ENCODE measurements around the gene CTSS.
"Not testable (repeated sequence)": the region's sequence is repeated elsewhere in the genome, so short reads cannot be mapped to it uniquely, and the experiment has no call there.

CTSS gene

DNA sequence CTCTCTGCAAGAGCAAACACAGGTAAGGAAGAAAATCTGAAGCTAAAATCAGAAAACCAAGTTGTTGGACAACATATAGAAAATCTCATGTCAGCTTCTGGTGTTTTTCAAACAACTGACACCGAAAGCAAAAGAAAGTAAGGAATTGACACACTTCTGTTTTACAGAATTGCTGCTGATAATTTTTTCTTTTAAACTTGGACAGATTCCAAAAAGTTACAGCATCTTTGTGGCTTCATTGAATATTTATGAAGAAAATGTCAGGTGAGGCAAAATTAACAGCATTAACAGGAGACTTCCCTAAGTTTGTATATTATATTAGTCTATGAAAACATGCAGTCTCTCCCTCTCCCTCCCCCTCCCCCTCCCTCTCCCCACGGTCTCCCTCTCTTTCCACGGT, 14.9 kb upstream of the CTSS start:
- Histone ChIP-seq H3K27me3 (no peaks in the 10 kb centered on the region), H3K9me3 (no peaks in the 10 kb centered on the region), H3K4me1 (no peaks in the 10 kb centered on the region), H3K36me3 (no peaks in the 10 kb centered on the region), H3K4me3 (ENCODE audit: low read depth, low read length) (no peak overlapping the region)
- DNase-seq = no peak
- TF ChIP-seq, protein P1, sequence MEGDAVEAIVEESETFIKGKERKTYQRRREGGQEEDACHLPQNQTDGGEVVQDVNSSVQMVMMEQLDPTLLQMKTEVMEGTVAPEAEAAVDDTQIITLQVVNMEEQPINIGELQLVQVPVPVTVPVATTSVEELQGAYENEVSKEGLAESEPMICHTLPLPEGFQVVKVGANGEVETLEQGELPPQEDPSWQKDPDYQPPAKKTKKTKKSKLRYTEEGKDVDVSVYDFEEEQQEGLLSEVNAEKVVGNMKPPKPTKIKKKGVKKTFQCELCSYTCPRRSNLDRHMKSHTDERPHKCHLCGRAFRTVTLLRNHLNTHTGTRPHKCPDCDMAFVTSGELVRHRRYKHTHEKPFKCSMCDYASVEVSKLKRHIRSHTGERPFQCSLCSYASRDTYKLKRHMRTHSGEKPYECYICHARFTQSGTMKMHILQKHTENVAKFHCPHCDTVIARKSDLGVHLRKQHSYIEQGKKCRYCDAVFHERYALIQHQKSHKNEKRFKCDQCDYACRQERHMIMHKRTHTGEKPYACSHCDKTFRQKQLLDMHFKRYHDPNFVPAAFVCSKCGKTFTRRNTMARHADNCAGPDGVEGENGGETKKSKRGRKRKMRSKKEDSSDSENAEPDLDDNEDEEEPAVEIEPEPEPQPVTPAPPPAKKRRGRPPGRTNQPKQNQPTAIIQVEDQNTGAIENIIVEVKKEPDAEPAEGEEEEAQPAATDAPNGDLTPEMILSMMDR (IDR thresholded peaks at IDR 0.05; ENCODE audit: low read depth, low read length) = no peak

DNA sequence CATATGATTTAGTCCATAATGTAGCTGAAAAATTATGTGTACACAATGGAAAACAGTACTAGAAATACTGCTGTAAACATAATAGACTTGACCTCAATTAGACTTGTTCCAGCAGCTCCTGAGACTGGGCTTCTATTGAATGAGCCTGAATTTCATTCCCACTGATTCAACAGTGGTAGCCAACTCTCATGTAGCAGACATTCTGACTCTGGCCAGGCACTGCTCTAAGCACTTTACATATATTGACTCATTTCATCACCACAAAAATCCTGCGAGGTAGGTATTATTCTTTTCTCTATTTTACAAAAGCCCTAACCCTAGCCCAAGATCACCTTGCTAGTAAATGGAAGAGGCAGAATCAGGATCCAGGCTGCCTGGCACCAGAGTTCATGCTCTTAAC, 12.8 kb upstream of the CTSS start:
- no peaks in the 10 kb centered on the region for H3K36me3 ChIP-seq
- no peaks in the 10 kb centered on the region for H3K9me3 ChIP-seq
- DNase-seq = no peak
- no peaks in the 10 kb centered on the region for H3K27me3 ChIP-seq
- TF ChIP-seq, protein P1 (IDR thresholded peaks at IDR 0.05; ENCODE audit: low read depth, low read length) = no peak
- no peak overlapping the region for H3K4me3 ChIP-seq (ENCODE audit: low read depth, low read length)
- H3K4me1 ChIP-seq = no peaks in the 10 kb centered on the region

DNA sequence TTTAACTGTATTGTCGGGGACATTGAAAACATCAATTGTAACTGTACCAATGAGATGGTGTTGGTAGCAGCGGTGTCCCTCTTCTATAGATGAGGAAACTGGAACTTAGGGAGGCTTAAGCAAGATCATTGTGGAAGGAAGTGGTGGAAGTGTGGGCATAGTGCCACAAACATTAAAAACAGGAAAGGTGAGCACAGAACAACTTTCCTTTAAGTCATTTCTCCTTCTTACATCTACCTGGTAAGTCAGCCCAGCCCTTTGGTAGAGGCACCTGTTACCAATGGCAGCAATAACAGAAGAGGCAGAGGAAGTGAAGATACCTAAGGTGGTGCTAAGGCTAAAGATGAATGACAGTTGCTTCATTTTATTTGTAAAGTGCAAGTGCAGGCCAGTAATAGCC, 12.0 kb upstream of the CTSS start:
- H3K27me3 ChIP-seq = no peaks in the 10 kb centered on the region

DNA sequence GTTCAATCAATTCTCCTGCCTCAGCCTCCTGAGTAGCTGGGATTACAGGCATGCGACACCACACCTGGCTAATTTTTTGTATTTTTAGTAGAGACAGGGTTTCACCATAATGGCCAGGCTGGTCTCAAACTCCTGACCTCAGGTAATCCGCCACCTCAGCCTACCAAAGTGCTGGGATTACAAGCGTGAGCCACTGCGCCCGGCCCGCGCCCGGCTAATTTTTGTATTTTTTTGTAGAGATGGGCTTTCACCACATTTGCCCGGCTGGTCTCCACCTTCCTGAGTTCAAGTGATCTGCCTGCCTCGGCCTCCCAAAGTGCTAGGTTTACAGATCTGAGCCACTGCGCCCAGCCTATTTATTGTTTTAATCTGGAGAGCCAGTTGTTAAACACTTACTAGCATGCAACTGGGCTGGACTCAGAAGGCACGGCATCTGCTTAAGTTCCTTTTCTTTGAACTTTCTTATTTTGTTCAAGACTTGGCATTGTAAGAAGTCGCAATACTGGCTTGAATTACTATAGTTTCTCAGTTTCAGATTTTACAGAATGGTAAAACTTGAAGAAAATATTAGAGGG, 10.4 kb upstream of the CTSS start:
- H3K27me3 ChIP-seq; H3K4me3 ChIP-seq (ENCODE audit: low read depth, low read length); H3K4me1 ChIP-seq; H3K36me3 ChIP-seq; DNase-seq; H3K9me3 ChIP-seq: not testable (repeated sequence)

More for the DNA sequence above, 12.0 kb upstream of the CTSS start:
- TF ChIP-seq, protein P1 (IDR thresholded peaks at IDR 0.05; ENCODE audit: low read depth, low read length) = no peak
- no peaks in the 10 kb centered on the region for H3K9me3 ChIP-seq
- no peak for DNase-seq
- no peak overlapping the region for H3K4me3 ChIP-seq (ENCODE audit: low read depth, low read length)
- no peaks in the 10 kb centered on the region for H3K36me3 ChIP-seq
- H3K4me1 ChIP-seq = no peaks in the 10 kb centered on the region

DNA sequence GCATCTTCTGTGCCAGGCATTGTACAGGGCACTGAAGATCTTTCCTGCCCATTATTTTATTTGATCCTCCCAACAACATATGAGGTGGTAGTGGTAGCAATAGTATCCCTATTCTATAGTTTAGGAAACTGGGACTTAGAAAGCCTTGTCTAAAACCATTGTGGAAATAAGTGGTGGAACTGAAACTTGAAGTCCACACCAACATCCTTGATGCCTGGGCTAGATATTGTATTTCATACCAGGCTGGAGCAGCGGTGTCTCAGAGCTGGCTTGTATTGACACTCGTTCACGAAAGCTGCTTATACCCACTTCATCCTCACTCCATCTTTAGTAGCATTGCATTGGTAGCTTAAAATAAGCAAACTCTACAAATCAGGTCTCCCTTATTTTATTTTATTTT, 9.7 kb upstream of the CTSS start:
- DNase-seq = no peak
- Histone ChIP-seq H3K27me3 (no peaks in the 10 kb centered on the region), H3K9me3 (no peaks in the 10 kb centered on the region), H3K4me3 (ENCODE audit: low read depth, low read length) (no peak overlapping the region), H3K36me3 (no peaks in the 10 kb centered on the region), H3K4me1 (no peaks in the 10 kb centered on the region)
- TF ChIP-seq, protein P1 (IDR thresholded peaks at IDR 0.05; ENCODE audit: low read depth, low read length) = no peak

DNA sequence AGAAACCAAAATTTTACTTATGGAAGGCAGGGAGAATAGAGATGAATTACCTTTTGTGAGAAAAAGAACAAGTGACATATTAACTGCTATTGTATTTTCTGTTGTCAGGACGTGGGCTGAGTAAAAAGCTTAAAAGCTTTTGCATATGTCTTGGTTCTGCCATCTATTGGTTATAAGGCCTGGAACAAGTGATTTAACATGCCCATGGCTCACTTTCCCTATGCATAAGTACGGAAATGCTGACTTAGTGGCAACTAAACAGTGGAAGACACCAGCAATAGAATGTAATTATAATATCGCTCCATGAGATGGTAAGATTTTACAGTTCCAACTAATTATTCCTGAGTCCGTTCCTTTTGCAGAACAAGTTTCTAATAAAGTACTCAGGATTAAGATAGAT, 6.7 kb upstream of the CTSS start:
- no peak overlapping the region for H3K4me3 ChIP-seq (ENCODE audit: low read depth, low read length)
- no peaks in the 10 kb centered on the region for H3K4me1 ChIP-seq
- no peaks in the 10 kb centered on the region for H3K9me3 ChIP-seq
- H3K27me3 ChIP-seq = no peaks in the 10 kb centered on the region
- no peak for DNase-seq
- no peaks in the 10 kb centered on the region for H3K36me3 ChIP-seq
- TF ChIP-seq, protein P1 (IDR thresholded peaks at IDR 0.05; ENCODE audit: low read depth, low read length) = no peak

DNA sequence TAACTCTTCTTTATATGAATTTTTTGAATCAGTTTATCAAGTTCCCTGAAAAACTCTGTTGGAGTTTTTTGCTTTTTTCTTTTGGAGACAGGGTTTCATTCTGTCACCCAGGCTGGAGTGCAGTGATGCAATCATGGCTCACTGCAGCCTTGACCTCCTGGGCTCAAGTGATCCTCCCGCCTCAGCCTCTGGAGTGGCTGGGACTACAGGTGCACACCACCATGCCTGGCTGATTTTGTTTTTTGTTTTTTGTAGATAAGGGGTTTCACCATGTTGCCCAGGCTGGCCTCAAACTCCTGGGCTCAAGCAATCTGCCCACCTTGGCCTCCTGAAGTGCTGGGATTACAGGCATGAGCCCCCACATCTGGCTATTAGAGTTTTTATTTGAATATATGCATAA, 2.1 kb upstream of the CTSS start:
- H3K4me1 ChIP-seq; H3K4me3 ChIP-seq (ENCODE audit: low read depth, low read length); DNase-seq; H3K9me3 ChIP-seq; H3K27me3 ChIP-seq; H3K36me3 ChIP-seq: not testable (repeated sequence)

DNA sequence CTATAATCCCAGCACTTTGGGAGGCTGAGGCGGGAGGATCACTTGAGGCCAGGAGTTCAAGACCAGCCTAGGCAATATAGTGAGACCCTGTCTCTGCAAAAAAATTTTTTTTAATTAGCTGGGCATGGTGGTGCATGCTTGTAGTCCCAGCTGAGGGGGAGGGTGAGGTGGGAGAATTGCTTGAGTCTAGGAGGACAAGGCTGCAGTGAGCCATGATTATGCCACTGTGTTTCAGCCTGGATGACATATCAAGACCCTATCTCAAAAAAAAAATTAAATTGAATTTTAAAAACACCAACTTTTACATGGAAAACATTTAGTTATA, 361 bp upstream of the CTSS start:
- not testable (repeated sequence) for H3K36me3 ChIP-seq; DNase-seq; H3K4me1 ChIP-seq; H3K9me3 ChIP-seq; H3K27me3 ChIP-seq; H3K4me3 ChIP-seq (ENCODE audit: low read depth, low read length)
